Amniotic stem cell (primary cell): ENCODE results near the gene CNTNAP2.
A peak's percentile ranks its signal among the peaks of the same experiment; 100 is the strongest.

Experiments used
- DNase-seq: peaks from one replicate; lab custom pipeline; 2025; lab: John Stamatoyannopoulos, UW

CNTNAP2 gene

DNA sequence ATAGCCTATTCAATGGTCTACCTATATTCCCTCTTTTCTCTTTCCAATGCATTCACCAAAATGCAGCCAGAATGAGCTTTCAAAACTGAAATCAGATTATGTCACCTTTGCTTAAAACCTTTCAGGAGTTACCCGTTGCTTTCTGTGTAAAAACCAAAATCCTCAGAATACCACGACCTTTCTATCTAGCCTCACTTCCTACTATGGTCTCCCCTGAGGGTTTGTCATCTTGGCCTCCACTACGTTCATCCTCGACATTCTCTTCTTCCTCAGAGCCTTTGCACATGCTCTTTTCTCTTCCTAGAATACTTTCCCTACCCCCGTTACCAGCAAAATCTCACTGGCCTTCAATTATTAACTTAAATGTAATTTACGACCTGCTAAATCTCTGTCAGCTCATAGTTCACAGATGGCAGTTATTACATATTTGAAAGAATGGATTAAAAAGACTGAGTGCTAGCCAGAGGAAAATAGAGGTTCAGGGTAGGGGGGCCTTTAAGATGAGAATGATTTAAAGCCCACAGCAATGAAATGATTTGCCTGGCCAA is 2093.1 kb downstream of the CNTNAP2 start:
- no peak for DNase-seq

DNA sequence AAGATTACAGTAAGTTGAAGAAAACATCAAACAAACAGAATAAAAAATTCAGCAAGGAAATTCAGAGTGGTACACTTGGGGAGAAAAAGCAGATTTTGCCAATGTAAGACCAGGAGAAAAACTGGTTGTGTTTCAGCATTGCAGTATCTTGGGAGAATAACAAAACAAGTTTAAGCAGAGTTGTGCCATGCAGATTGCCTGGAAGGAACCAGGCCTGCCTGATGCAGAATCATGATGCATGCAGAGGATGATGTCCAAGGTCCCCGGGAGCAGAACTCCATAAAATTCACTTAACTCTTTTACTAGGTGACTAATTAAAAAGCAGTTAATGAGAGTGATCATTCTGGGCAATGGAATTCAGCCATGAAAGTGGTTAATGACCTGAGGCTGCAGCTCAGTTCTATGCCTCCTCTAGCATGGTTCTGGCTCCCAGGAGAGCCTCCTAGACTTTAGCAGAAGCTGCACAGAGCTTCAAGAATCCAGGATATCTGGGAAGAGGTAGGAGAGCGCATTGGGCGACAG is 2094.3 kb downstream of the CNTNAP2 start:
- no peak for DNase-seq

DNA sequence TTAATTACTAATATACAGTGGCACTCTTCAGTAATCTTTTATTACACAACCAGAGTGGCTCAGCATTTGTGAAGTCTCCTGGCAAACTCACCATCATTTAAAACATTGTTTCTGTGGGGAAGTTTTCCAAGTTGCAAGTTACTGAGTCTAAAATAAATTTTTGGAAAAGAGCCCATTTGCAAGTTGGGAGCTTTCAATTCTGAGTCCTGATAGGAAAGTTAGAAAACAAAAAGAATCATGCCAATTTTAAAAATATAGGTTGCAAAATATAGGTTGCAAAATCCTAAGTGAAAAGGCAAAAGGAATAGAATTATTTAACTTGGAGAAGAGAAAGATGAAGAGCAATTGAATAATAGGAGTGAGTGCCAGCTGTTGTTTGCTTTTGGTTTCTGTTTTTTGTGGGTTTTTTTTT is 2095.1 kb downstream of the CNTNAP2 start:
- DNase-seq: no peak

DNA sequence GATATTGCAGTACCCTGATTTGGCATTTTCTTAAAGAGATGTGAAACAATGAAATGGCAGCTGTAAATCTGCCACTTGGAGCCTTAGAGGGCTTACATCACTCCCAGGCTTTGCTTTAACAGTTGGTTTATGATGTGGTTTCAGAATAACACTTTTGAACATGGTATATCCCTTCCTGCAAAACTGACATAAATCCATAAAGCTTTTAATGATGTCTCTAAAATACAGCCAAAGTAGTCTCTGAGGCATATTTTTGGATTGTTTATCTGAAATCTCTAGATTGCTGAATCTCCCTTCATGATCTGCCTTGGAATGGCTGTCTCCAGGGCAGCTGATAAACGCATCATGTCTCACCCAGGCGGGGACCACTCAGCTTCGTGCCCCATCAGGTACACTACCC is 2096.1 kb downstream of the CNTNAP2 start:
- DNase-seq: no peak

DNA sequence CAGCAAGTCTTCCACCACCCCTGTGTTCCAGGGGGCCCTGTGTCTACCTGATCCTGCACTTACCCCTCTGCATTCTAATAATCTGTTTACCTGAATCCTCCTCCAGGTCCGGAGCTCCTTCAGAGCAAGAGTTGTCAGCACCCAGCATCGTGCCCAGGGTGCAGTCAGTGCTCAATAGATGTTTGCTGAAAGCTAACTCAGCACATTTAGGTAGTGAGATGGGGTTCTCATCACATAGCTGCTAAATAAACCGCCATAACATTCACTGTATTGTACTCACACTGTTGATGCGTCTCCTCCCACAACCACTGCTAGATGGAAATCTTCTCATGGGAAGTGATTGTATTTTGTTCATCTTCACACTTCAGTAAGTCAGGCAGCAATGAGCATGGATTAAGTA is 2097.5 kb downstream of the CNTNAP2 start:
- DNase-seq: no peak

DNA sequence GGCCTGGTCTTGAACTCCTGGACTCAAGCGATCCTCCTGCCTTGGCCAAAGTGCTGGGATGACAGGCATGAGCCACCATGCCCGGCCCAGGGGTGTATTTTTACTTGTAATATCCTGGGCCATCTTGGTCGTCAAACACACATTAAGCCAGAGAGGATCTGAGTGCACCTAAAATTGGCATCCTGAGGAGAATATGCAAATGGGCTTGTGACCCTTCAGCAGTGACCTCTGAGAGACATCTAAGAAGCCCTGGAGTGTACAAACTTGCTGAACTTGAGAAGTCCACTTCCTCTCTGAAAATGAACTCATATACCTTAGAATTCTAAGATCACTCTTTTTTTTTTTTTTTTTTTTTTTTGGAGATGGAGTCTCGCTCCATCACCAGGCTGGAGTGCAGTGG is 2102.0 kb downstream of the CNTNAP2 start:
- no peak for DNase-seq

DNA sequence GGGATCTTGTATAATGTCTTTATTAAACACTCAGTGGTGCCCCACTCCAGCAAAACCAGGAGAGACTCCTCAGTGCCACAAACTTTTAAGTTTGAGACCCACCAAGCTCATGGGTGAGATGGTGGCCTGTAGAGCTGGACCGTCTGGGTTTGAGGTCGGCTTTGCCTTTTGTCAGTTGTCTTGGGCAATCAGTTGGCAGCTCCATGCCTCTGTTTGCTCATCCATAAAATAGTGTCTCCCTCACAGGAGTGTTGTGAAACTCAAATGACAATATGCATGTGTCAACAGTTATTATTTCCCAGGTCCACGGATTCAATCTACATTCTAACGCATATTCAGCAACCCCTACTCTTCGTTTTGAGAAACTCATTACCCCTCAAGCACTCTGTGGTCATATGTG is 2106.1 kb downstream of the CNTNAP2 start:
- DNase-seq: no peak

DNA sequence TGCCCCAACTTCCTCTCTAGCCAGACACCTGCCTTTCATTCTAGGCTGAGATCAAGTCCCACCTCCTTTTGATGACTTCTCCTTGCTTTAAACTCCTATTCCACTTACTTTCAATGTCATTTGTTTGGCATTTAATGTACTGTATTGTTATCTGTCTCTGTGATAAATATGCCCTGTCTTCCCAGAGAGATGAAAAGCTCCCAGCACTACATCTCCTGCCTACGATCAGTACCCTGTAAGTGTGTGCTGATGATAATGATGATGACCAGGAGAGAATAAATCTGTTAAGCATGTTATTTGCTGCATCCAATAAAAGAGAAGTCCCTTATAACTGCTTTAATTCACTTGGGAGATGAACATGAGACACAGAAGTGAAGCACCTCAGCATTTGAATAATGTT is 2106.6 kb downstream of the CNTNAP2 start:
- no peak for DNase-seq

DNA sequence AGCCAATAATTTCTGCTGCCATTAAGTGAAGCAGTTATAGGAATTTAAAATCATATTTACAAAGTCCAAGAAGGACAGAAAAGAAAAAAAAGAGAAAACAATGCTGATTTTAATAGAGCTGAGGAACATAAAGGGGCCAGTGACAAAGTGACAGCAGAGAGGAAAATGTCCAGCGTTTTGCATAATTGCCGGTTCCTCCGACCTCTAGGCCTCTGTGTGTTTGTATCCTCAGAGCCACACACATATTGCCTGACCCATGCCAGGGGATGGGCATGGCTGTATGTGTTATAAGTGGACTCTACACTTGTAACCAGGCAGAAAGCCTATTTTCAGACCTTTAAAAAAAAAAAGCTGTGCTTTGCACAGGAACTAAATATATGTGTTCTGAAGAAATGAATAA is 2107.1 kb downstream of the CNTNAP2 start:
- DNase-seq: no peak

DNA sequence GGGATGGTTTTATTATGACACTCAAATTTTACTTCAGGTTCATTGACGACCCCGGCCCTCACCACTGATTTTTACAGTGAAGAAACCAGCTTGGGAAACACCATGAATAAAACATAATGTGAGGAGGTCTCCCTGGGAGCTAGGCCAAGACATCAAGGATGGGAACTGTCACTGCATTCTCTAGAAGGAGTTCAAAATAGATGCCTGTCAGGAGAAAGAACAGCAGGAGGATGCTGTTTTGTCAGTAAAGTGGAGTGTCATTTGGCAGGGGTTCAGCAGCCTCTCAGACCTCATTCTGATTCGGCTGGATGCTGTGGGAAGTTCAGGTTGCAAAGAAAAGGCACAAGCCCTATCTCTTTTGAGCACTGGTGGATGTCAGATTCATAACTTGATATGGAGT is 2113.7 kb downstream of the CNTNAP2 start:
- no peak for DNase-seq

DNA sequence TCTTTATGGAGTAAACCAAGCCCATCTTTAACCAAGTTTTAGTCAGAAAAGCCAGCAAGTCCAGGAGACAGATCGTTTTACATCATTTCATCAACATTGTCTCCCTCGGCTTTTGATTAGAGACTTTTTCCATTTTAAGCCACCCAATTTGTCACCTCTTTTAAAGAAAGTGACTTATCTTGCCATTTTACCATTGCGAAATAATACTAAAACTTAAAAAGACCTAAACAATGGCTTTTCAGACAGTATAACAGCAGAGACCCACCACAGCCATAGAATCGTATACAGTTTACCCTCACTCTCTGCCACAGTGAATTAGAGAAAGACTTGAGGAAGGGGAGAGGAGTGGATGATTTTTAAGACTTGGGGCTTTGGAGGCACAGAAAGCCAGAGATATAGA is 2114.3 kb downstream of the CNTNAP2 start:
- no peak for DNase-seq

DNA sequence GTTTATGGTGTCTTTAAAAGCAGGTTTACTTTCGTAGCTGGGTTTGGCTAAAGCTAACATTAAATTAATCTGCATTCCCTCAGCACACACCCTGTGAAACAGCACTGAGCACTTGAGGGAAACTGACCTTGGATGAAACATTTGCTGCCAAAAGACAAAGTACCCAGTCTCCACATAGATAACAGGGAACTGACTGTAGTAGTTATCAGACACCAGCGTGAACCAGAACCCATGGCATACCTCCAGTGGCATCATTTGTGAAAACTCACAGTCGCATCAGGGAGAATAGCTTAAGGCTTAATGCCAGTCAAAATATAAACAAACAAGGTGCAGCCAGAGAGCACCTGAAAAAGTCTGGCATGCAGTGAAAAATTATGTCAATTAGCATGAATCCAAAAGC is 2116.2 kb downstream of the CNTNAP2 start:
- no peak for DNase-seq

DNA sequence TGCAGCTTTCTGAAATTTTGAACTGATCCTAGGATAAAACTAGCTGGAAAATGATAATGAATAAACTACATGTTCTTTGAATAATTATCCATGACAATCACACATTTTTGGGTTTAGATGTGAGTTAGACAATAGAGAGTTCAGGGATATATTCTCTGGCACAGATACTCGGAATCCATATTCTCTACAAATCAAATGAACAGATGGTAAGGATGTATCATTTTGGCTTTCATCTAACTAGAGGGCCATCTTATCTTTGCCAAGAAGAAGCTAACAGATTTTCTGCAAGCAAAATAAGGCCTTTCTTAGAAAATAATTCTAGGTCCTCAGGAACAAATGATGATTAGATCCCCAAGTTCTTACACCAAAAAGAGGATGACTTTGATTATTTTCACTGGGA is 2118.1 kb downstream of the CNTNAP2 start:
- DNase-seq: no peak

DNA sequence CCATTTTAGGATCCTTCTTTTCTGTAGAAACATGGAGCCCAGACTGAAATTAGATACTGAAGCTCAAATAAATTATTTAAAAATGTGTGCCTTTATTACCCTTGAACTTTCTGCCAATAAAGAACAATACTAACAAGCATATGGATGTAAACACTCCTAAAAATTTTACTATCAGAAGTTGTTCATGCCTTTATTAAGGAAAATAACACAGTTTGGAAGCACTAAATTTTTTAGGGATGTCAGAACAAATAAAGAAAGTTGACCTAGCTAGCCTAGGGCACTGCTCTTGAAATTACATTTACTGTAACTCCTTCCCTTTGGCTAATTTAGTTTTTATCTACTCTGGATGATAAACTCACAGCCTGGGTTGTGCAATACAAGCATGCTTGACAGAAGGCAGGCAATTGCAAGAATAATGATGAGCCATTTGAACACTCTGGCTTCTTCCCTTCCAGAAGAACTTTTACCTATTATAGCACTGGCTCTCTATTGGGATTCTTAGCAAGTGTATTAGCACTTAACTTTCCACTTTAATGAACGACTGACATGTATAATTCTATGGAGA is 2122.2 kb downstream of the CNTNAP2 start:
- no peak for DNase-seq

DNA sequence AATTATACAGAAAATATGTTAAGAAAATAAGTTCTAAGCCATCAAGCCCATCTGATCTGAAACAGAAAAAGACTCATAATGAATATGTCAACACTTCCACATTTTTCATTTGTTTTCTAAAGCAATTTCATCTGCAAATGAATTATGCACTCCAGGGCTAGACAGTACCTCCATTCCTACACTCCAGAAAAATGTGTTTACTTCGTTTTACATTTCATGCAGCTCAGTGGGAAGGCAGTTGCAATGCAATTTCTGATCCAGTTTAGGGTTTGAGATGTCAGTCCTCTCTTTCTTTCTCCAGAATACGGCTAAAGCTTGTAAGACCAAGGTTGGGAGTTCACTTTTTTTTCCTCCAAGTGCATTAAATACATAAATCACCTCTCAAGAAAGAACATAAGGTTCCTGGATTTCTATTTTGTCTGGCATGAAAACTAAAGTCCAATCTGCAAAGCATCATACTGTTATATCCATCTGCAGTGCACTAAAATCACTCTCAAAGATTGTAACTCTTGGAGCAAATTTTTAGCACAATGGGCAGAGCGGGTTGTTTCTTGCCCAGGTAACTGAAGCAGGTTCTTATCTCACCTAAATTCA is 2125.2 kb downstream of the CNTNAP2 start:
- no peak for DNase-seq

DNA sequence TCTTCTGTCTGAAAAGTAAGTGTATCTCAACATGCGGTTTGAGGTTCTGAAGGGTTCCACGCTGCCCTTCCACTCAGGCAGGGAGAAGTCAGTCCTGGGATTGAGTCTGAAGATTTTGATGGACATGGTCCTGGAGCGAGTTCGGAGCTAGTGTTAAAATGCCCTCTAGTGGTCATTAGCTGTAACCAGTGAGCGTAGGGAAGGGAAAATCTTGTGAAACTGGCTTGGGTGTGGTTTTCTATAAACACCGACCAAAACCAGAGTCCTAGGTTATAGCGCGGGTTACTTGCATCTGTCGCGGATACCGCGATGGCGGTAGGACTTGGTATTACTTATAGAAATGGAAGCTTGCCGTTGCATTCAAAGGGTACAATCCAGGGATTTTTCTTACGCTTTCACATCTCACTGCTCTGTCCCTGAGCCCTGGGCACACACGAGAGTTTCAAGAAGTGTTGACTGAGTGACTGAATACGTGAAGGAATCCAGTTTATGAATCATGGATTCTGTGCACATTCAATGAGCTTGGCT is 2125.8 kb downstream of the CNTNAP2 start:
- DNase-seq: peak; percentile 1

DNA sequence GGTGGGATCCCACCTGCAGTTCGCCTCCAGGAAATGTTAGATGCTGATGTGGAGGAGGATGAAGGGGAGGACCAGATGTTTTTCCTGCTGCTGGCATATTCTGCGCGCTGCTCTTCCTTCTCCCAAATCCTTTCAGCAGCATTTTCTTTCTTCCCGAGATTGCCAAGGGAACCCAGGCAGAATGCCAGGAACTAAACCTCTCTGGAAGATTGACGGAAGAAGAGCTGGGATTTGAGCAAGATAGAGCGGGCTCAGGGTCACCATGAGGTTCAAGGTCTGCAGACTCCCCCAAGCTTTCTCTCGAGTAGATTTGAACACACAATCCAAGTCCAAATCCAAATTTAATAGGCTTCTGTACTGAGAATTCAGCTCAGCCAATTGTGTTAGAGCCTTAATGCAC is 2128.8 kb downstream of the CNTNAP2 start:
- DNase-seq: no peak

DNA sequence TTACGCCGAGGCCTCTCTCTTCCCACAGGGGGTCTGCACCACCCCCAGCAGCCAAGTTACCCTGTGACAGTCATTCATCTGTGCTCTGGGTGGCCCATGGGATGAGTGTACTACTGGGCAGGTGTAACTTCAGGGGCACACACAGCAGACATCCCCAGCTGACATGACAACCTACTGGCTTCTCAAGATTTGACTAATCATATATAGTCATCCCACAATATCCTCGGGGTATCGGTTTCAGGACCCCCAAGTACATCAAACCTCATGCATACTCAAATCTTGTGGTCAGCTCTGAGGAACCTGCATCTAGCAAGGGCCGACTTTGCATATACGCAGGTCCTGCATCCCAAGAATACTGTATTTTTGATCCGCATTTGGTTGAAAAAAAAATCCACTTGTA is 2137.0 kb downstream of the CNTNAP2 start:
- no peak for DNase-seq

DNA sequence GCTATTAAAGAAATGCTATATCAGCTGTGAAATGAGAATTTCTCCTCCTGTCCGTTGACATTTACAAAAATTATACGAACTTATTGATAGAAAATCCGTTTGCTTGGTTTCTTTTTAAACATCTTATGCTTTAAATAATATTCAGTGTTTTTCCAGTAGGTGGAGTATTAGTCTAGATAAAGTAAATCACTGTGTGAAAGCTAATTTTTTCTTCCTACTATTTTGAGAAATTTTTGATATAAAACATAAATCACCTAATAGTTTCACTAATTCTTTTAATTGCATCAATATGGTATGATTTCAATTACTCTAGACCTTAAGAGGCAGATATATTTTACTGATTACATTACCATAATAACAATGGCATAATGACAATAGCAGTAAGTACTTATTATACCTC is 2138.7 kb downstream of the CNTNAP2 start:
- no peak for DNase-seq

DNA sequence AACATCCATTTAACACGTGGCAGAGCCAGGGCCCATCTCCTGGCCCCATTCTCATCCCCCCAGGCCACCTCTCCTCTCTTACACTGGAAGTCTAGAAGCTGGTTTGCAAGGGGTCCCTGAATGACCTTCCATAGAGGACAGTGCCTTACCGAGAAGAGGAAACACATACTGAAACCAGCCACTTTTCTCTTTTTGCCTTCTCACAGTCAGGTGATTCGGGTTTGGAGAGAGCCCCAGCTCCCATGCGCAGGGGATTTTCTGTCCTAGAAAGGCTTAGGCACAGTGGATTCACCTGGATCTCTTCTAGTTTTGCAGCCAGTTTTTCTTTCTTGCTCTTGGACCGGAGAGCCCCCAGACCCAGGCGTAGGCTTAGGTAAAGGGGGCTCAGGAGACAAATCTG is 2139.8 kb downstream of the CNTNAP2 start:
- no peak for DNase-seq

DNA sequence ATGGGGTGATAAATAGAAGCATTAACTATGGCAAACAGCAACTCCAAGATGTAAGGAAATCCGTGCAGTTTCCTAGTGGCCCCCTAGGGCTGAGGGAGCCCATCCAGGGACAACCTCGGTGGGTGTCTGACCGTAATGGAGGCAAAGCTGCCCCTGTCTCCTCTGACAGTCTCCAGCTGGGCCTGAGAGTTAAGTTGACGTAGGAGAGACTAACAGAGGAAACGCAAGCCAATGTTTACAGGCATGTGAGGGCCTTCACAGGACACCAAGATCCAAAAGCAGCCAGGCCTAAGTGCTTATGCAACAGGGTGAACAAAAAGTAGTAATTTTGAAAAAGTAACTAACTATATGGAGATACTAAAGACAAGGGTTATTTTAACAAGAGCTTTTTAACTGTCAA is 2144.0 kb downstream of the CNTNAP2 start:
- DNase-seq: no peak

DNA sequence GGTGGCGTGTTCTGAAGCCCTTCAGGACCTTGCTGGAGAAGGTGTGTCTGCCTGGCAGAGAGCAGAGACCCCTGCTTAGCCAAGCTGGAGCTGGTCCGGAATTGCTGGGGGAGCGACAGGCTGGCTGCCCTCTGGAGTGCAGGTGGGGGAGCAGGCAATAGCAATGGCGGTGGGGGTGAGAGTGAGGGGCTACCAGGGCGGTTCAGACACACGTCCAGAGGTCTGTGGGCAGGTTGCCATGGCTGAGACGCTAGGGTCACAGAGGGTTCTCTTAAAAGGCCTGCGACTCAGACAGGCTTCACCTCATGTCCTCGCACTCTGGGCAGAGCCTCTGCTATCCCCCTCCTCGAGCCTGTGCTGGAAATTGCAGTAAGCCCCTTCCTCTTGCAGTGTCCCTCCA is 2144.9 kb downstream of the CNTNAP2 start:
- DNase-seq: no peak

DNA sequence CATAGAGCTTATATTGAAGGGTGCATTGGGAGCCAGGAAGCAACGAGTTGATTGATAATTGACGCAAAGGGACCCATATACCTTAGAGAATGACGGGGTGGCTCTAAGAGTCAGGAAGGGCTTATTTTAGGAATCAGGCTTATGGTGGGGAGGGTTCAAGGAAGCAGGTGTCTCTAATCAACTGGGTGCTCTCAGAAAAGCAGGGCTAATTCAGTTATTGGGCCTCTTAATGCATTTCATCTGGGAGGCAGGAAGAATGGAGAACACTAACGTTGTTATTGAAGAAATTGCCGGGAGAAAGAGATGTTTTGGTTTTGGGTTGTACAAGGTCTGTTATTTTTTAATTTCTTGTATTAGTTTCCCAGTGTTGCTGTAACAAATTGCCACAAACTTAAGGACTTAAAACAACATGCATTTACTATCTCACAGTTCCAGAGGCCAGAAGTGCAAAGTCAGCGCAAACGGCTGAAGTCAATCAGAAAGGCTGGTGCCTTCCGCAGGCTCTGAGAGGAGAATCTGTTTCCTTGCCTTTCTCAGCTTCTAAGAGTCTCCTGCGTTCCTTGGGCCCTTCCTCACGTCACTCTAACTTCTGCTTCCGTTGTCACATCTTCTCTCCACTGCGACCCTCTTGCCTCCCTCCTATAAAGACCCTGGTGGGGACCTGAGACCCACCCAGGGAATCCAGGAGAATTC is 2145.5 kb downstream of the CNTNAP2 start:
- DNase-seq: no peak
